ENCODE results near the gene CYP27C1. TPM values are rescaled to one million over a fixed set of nuclear protein-coding genes. Genes with fewer than 3 reads are reported as not detected.

The CYP27C1 gene
- total RNA-seq, 1 donor from 2014 or later: 5.7 TPM

Other genes starting within 250 kb of the CYP27C1 start
- 50.2 and 51.0 TPM in 2 replicates for gene BIN1, start 113.1 kb downstream of the CYP27C1 start, total RNA-seq
- 33.1 and 34.8 TPM in 2 replicates for gene ERCC3, start 73.8 kb upstream of the CYP27C1 start, total RNA-seq
- 62.2 and 71.2 TPM in 2 replicates for gene MAP3K2, start 167.7 kb upstream of the CYP27C1 start, total RNA-seq
- gene PROC, start 198.1 kb upstream of the CYP27C1 start, total RNA-seq: 1.0 and 1.5 TPM in 2 replicates

Data from astrocyte (in vitro differentiated cells and primary cell).